ENCODE results near the gene BOD1. TPM values are rescaled to one million over a fixed set of nuclear protein-coding genes. Genes with fewer than 3 reads are reported as not detected.

BOD1 gene
- total and polyA plus RNA-seq, 9 of the 15 experiments (the other 6 are each of a cell fraction or from before 2014, with no cell fraction given) = 10.1 to 31.6 (median 22.6) TPM

- WGBS (ENCODE audit: insufficient coverage, low coverage, missing lambda C conversion rate) = 5% methylated on average over 17 of the region's 17 CpGs
- H3K27me3 ChIP-seq (ENCODE audit: control insufficient read depth in 2 of 2, insufficient read depth in 2 of 2, low read length in 2 of 2) = peaks cover 0 to 12% of the 10 kb centered on the region in 2 experiments; a peak in 3 of 5 replicates
- BruUV-seq (replicated peaks) = no TSS peak
- no peak overlapping the region for H3K9ac ChIP-seq (ENCODE audit: insufficient read depth in 1 of 2, low read depth in 2 of 2, low read length in 2 of 2)
- DNase-seq (ENCODE audit: extremely low read depth in 1 of 4, low spot score in 3 of 4) = peak; percentile 66 to 84 (median 74)
- H3K4me3 ChIP-seq = no peak overlapping the region
- peak; percentile 97 for ATAC-seq
- ChIA-PET CTCF (ENCODE audit: low intra/inter-chr PET ratio) (interaction anchor here (1.2 kb wide), 1 partner anchor 392 kb away, joined by 5 read pairs; no protein-coding TSS in a partner anchor), POLR2A (interaction anchor here (0.6 to 1.1 kb wide), 3 partner anchors 9 to 269 kb away, joined by 3 read pairs; no protein-coding TSS in a partner anchor)
- no peaks in the 10 kb centered on the region for H3K79me2 ChIP-seq (ENCODE audit: control insufficient read depth, insufficient read depth, low read length)
- FAIRE-seq = peak; percentile 86
- H3K27ac ChIP-seq (ENCODE audit: extremely low read depth, low read depth, low read length) = no peak overlapping the region
- H4K20me1 ChIP-seq (replicated peaks; ENCODE audit: control insufficient read depth, insufficient read depth, low read length) = no peaks in the 10 kb centered on the region
- in situ Hi-C loops (cut with MboI) (no loop called here), intact Hi-C loops (cut with micrococcal nuclease) (no loop called here)
- H3K9me1 ChIP-seq (ENCODE audit: control insufficient read depth, insufficient read depth, low read length) = no peaks in the 10 kb centered on the region
- H2AFZ ChIP-seq (ENCODE audit: low read depth, low read length) = no peak overlapping the region
- H3K4me2 ChIP-seq (ENCODE audit: insufficient read depth, low read length) = no peak overlapping the region
- H3K36me3 ChIP-seq (ENCODE audit: control insufficient read depth, insufficient read depth, low read length) = no peaks in the 10 kb centered on the region
- no peaks in the 10 kb centered on the region for H3K4me1 ChIP-seq (replicated peaks in 1 of 2; ENCODE audit: control insufficient read depth in 2 of 2, insufficient read depth in 2 of 2, low read length in 2 of 2)
- H3K9me3 ChIP-seq (replicated peaks; ENCODE audit: control insufficient read depth, insufficient read depth, low read depth, low read length) = no peaks in the 10 kb centered on the region
- TF ChIP-seq, protein P1, sequence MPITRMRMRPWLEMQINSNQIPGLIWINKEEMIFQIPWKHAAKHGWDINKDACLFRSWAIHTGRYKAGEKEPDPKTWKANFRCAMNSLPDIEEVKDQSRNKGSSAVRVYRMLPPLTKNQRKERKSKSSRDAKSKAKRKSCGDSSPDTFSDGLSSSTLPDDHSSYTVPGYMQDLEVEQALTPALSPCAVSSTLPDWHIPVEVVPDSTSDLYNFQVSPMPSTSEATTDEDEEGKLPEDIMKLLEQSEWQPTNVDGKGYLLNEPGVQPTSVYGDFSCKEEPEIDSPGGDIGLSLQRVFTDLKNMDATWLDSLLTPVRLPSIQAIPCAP (CRISPR knock-in tag; IDR thresholded peaks at IDR 0.05; ENCODE audit: borderline replicate concordance) = no peak
- TF ChIP-seq PKNOX1 (IDR thresholded peaks at IDR 0.05) = peak; percentile 41; the same call in 1 of the 2 replicates
- TF ChIP-seq MAZ (CRISPR knock-in tag; conservative IDR thresholded peaks at IDR 0.05 in 1 of 2, IDR thresholded peaks at IDR 0.05 in 1 of 2) = 0 out of 4 replicates have a peak, but pooled peaks of 1 of the 2 experiments have one; percentile 20
- TF ChIP-seq SIX5 (IDR thresholded peaks at IDR 0.05; ENCODE audit: borderline replicate concordance in 1 of 2, insufficient read depth in 1 of 2, low read depth in 1 of 2, low read length in 2 of 2) = no peak
- TF ChIP-seq SP2 (IDR thresholded peaks at IDR 0.05; ENCODE audit: extremely low read depth, low read depth, low read length, poor library complexity, severe bottlenecking) = no peak
- no peak for TF ChIP-seq HNRNPK (IDR thresholded peaks at IDR 0.05; ENCODE audit: low read depth, low read length, poor library complexity, severe bottlenecking)
Observed at GRCh38 chr5:173581408-173582215, 34.8 kb downstream of the BOD1 start.

Measured in K562 (cell line).